ENCODE data around the gene RAB40C. TPM values are rescaled to one million over a fixed set of nuclear protein-coding genes. Genes with fewer than 3 reads are reported as not detected.

The RAB40C gene
- total RNA-seq, 1 donor from 2014 or later: 20.0 TPM

- Mint-ChIP-seq H3K27ac (ENCODE audit: unreplicated experiment) (no peak overlapping the region), H3K27me3 (ENCODE audit: unreplicated experiment) (no peaks in the 10 kb centered on the region), H3K9me3 (ENCODE audit: unreplicated experiment) (no peaks in the 10 kb centered on the region), H3K4me3 (ENCODE audit: unreplicated experiment) (no peak overlapping the region), H3K4me1 (ENCODE audit: unreplicated experiment) (no peaks in the 10 kb centered on the region), H3K36me3 (ENCODE audit: unreplicated experiment) (peaks cover 12% of the 10 kb centered on the region)
- TF ChIP-seq, protein P1, sequence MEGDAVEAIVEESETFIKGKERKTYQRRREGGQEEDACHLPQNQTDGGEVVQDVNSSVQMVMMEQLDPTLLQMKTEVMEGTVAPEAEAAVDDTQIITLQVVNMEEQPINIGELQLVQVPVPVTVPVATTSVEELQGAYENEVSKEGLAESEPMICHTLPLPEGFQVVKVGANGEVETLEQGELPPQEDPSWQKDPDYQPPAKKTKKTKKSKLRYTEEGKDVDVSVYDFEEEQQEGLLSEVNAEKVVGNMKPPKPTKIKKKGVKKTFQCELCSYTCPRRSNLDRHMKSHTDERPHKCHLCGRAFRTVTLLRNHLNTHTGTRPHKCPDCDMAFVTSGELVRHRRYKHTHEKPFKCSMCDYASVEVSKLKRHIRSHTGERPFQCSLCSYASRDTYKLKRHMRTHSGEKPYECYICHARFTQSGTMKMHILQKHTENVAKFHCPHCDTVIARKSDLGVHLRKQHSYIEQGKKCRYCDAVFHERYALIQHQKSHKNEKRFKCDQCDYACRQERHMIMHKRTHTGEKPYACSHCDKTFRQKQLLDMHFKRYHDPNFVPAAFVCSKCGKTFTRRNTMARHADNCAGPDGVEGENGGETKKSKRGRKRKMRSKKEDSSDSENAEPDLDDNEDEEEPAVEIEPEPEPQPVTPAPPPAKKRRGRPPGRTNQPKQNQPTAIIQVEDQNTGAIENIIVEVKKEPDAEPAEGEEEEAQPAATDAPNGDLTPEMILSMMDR (IDR thresholded peaks at IDR 0.05): no peak
- DNase-seq (ENCODE audit: extremely low spot score, unreplicated experiment): no peak
These were observed 9.2 kb downstream of the RAB40C start for GRCh38 chr16:598823-599739.

DNA sequence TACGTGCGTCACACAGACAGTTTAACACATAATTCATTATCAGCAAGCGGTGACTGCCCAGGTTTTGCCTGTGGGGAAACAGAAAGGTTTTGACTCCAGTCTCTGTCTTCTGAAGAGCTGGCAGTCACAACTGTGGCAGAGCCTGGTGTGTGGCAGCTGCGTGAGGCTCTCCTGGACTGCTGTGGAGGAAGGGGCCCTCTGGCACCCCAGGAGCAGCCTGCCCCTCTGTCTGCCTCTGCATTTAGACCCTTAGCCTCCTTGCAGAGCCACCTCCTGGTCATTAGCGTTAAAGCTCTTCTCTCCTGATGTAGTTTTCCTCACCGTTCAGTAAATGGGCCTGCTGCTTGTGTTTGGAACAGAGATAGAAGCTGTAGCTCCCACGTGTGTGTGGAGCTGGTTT is 10.9 kb downstream of the RAB40C start:
- no peak overlapping the region for H3K4me3 Mint-ChIP-seq (ENCODE audit: unreplicated experiment)
- TF ChIP-seq, protein P1 (IDR thresholded peaks at IDR 0.05): peak; percentile 43
- peaks cover 5% of the 10 kb centered on the region for H3K9me3 Mint-ChIP-seq (ENCODE audit: unreplicated experiment)
- peaks cover 16% of the 10 kb centered on the region for H3K36me3 Mint-ChIP-seq (ENCODE audit: unreplicated experiment)
- DNase-seq (ENCODE audit: extremely low spot score, unreplicated experiment): no peak
- H3K4me1 Mint-ChIP-seq (ENCODE audit: unreplicated experiment): no peaks in the 10 kb centered on the region
- no peak overlapping the region for H3K27ac Mint-ChIP-seq (ENCODE audit: unreplicated experiment)
- H3K27me3 Mint-ChIP-seq (ENCODE audit: unreplicated experiment): no peaks in the 10 kb centered on the region

- H3K27ac Mint-ChIP-seq (ENCODE audit: unreplicated experiment): no peak overlapping the region
- no peak for DNase-seq (ENCODE audit: extremely low spot score, unreplicated experiment)
- no peak overlapping the region for H3K4me3 Mint-ChIP-seq (ENCODE audit: unreplicated experiment)
- TF ChIP-seq, protein P1 (IDR thresholded peaks at IDR 0.05): no peak
- peaks cover 6% of the 10 kb centered on the region for H3K36me3 Mint-ChIP-seq (ENCODE audit: unreplicated experiment)
- no peaks in the 10 kb centered on the region for H3K27me3 Mint-ChIP-seq (ENCODE audit: unreplicated experiment)
- no peaks in the 10 kb centered on the region for H3K4me1 Mint-ChIP-seq (ENCODE audit: unreplicated experiment)
- peaks cover 5% of the 10 kb centered on the region for H3K9me3 Mint-ChIP-seq (ENCODE audit: unreplicated experiment)
These were observed 14.1 kb downstream of the RAB40C start for GRCh38 chr16:603933-604332.

GRCh38 chr16:606656-607307 is 16.9 kb downstream of the RAB40C start:
- no peak for DNase-seq (ENCODE audit: extremely low spot score, unreplicated experiment)
- Mint-ChIP-seq H3K27ac (ENCODE audit: unreplicated experiment) (no peak overlapping the region), H3K9me3 (ENCODE audit: unreplicated experiment) (peaks cover 5% of the 10 kb centered on the region), H3K36me3 (ENCODE audit: unreplicated experiment) (peaks cover 4% of the 10 kb centered on the region), H3K4me1 (ENCODE audit: unreplicated experiment) (peaks cover 2% of the 10 kb centered on the region), H3K27me3 (ENCODE audit: unreplicated experiment) (no peaks in the 10 kb centered on the region), H3K4me3 (ENCODE audit: unreplicated experiment) (no peak overlapping the region)
- TF ChIP-seq, protein P1 (IDR thresholded peaks at IDR 0.05): no peak

DNA sequence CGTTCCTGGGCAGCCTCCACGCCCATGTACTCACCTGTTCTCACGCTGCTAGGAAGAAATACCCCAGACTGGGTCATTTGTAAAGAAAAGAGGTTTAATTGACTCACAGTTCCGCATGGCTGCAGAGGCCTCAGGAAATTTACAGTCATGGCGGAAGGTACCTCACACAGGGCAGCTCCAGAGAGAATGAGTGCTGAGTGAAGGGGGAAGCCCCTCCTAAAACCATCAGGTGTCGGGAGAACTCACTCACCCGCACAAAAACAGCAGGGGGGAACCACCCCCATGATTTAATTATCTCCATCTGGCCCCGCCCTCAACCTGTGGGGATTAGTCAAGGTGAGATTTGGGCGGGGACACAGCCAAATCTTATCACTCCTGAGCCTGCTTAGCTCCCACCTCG is 18.2 kb downstream of the RAB40C start:
- H3K4me1 Mint-ChIP-seq (ENCODE audit: unreplicated experiment): peaks cover 2% of the 10 kb centered on the region
- no peak overlapping the region for H3K4me3 Mint-ChIP-seq (ENCODE audit: unreplicated experiment)
- H3K9me3 Mint-ChIP-seq (ENCODE audit: unreplicated experiment): peaks cover 5% of the 10 kb centered on the region
- TF ChIP-seq, protein P1 (IDR thresholded peaks at IDR 0.05): no peak
- no peak for DNase-seq (ENCODE audit: extremely low spot score, unreplicated experiment)
- H3K27ac Mint-ChIP-seq (ENCODE audit: unreplicated experiment): no peak overlapping the region
- peaks cover 4% of the 10 kb centered on the region for H3K36me3 Mint-ChIP-seq (ENCODE audit: unreplicated experiment)
- H3K27me3 Mint-ChIP-seq (ENCODE audit: unreplicated experiment): no peaks in the 10 kb centered on the region
